ENCODE measurements around the gene PHC1.

DNA sequence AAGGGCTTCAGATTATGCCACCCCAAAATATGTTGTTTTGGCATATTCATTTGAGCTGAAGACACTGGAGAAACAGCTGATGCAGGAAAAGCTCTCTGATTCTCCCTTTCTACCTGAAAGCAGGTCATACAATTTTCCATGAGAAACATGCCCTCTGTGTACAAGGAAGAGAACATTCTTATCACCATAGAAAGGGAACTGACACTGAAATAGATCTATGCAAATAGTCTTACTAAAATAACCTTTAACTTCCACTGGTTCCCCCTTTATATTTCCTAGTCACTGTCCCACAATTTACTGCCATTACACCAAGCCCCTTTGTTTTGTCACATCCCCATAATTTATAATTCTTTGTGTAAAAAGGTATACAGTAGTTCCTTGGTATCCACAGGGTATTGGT is 9.6 kb upstream of the PHC1 start:
- TF ChIP-seq CTCF (IDR thresholded peaks at IDR 0.05) (no peak), EZH2 (IDR thresholded peaks at IDR 0.05; ENCODE audit: borderline replicate concordance, insufficient read depth, low read depth, low read length, poor library complexity, severe bottlenecking) (no peak)

All from B cell (primary cell).